Caco-2 (cell line): ENCODE measurements around the gene PMP22. TPM values are rescaled to one million over a fixed set of nuclear protein-coding genes. Genes with fewer than 3 reads are reported as not detected.
A peak's percentile ranks its signal among the peaks of the same experiment; 100 is the strongest.

Experiments used
- BruUV-seq: library from RNA; stranded (reverse); fragments of 400-500 nt; replicated peaks from 2 replicates; lab custom pipeline; 2021; lab: Mats Ljungman, UMichigan
- CTCF ChIA-PET: fragments of 300-600 bp; sonication (Branson Sonifier 250); formaldehyde crosslinking; loops from one replicate; lab custom pipeline; 2022; ENCODE audit warnings: antibody characterized with exemption; lab: Charles Lee
- POLR2A ChIA-PET: fragments of 300-600 bp; sonication (Branson Sonifier 250); formaldehyde crosslinking; loops from one replicate; lab custom pipeline; 2022; ENCODE audit warnings: antibody characterized with exemption; lab: Charles Lee
- DNase-seq, 2 experiments: peaks; one replicate each; pipeline versions ENCODE4 v3.0.0 to v3.0.0-alpha.2; 2020 to 2022
- H3K27me3 ChIP-seq: replicated peaks from 2 replicates; pipeline ENCODE4 v1.6.0; 2011; ENCODE audit warnings: low read length; ENCODE audit not compliant: control insufficient read depth, insufficient read depth
- H3K36me3 ChIP-seq: 2 replicates; pipeline ENCODE4 v1.5.1; 2011; ENCODE audit warnings: low read length; ENCODE audit not compliant: control insufficient read depth, insufficient read depth
- H3K4me1 ChIP-seq: fragments of 250-450 bp; sonication (Bioruptor Pico); 2 replicates; pipeline ENCODE4 v1.5.1; 2020; ENCODE audit warnings: mild to moderate bottlenecking
- H3K4me3 ChIP-seq: 2 replicates; pipeline ENCODE4 v1.5.1; 2011; ENCODE audit warnings: low read depth, mild to moderate bottlenecking, control low read depth, low read length
- H3K9me3 ChIP-seq: fragments of 250-450 bp; sonication (Bioruptor Pico); 2 replicates; pipeline ENCODE4 v1.5.1; 2020; ENCODE audit warnings: mild to moderate bottlenecking, moderate library complexity
- H3K27ac Mint-ChIP-seq: one replicate; pipeline ENCODE4 v1.8.0; 2022; ENCODE audit warnings: mixed read lengths; ENCODE audit not compliant: unreplicated experiment
- H3K27me3 Mint-ChIP-seq: one replicate; pipeline ENCODE4 v1.8.0; 2022; ENCODE audit warnings: mixed read lengths; ENCODE audit not compliant: insufficient read depth, unreplicated experiment
- H3K36me3 Mint-ChIP-seq: one replicate; pipeline ENCODE4 v1.8.0; 2022; ENCODE audit warnings: mild to moderate bottlenecking, mixed read lengths; ENCODE audit not compliant: insufficient read depth, unreplicated experiment
- H3K4me1 Mint-ChIP-seq: one replicate; pipeline ENCODE4 v1.8.0; 2022; ENCODE audit warnings: low read depth, mixed read lengths; ENCODE audit not compliant: unreplicated experiment
- H3K4me3 Mint-ChIP-seq: one replicate; pipeline ENCODE4 v1.8.0; 2022; ENCODE audit warnings: mild to moderate bottlenecking, moderate library complexity, mixed read lengths; ENCODE audit not compliant: unreplicated experiment
- H3K9me3 Mint-ChIP-seq: one replicate; pipeline ENCODE4 v1.8.0; 2022; ENCODE audit warnings: mixed read lengths; ENCODE audit not compliant: unreplicated experiment
- intact Hi-C: fragments of 100-400 bp; cut with micrococcal nuclease; formaldehyde crosslinking; loops from one replicate; pipeline ENCODE4 v1.10.0; 2022; ENCODE audit not compliant: unreplicated experiment
- total RNA-seq: library from RNA; stranded (reverse); gene quantifications from 2 replicates; pipeline ENCODE4 v1.2.3, GENCODE V29; 2022
- TF ChIP-seq, protein P1 (sequence below), 2 experiments: fragments of 200-600 bp in 1 of 2; IDR thresholded peaks; 1 replicate in 1 of 2; 2 replicates in 1 of 2; pipeline versions ENCODE4 v1.5.1 to v1.8.0; 2011 to 2022; ENCODE audit warnings: antibody characterized with exemption in 1 of 2, control low read depth in 1 of 2, inconsistent platforms in 1 of 2, low read depth in 1 of 2, low read length in 1 of 2, mild to moderate bottlenecking in 1 of 2, moderate library complexity in 1 of 2; ENCODE audit not compliant: insufficient read depth in 1 of 2, severe bottlenecking in 1 of 2, unreplicated experiment in 1 of 2

PMP22 gene
- total RNA-seq, 1 experiment from 2014 or later = 7.3 TPM

DNA sequence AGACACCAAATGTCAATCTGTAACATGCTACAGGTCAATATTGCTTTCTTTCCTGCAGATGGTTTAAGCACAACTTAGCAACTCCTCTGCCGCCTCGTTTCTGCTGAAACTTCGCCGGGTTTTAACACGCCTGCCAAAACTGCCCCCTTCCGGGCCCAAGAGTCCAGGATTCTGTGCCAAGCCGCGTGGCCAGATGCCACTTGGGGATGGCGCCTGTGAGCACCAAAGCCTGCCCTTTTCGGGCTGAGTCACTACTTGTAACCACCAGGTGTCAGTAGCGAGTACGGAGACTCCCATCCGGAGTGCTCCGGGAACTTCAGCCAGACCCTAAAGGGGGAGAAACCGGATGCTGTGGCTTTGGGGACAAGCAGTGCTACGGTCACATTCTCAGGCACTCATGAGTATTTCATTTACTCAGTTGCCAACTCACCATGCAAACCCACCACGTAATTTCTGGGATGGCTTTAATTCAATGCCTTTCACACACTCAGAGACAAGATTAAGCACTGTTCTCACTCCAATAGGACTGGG, 7.8 kb downstream of the PMP22 start:
- peaks cover 5% of the 10 kb centered on the region for H3K36me3 Mint-ChIP-seq
- H3K4me3 ChIP-seq = no peak overlapping the region
- peak; percentile 45 to 47 for DNase-seq
- H3K27me3 ChIP-seq = no peaks in the 10 kb centered on the region
- no peaks in the 10 kb centered on the region for H3K9me3 ChIP-seq
- H3K4me1 ChIP-seq = no peaks in the 10 kb centered on the region
- no peak overlapping the region for H3K4me3 Mint-ChIP-seq
- no peaks in the 10 kb centered on the region for H3K9me3 Mint-ChIP-seq
- no peaks in the 10 kb centered on the region for H3K27me3 Mint-ChIP-seq
- intact Hi-C loops = no loop called here
- ChIA-PET POLR2A (no interaction called here), CTCF (no interaction called here)
- H3K4me1 Mint-ChIP-seq = no peaks in the 10 kb centered on the region
- no TSS peak for BruUV-seq
- TF ChIP-seq, protein P1, sequence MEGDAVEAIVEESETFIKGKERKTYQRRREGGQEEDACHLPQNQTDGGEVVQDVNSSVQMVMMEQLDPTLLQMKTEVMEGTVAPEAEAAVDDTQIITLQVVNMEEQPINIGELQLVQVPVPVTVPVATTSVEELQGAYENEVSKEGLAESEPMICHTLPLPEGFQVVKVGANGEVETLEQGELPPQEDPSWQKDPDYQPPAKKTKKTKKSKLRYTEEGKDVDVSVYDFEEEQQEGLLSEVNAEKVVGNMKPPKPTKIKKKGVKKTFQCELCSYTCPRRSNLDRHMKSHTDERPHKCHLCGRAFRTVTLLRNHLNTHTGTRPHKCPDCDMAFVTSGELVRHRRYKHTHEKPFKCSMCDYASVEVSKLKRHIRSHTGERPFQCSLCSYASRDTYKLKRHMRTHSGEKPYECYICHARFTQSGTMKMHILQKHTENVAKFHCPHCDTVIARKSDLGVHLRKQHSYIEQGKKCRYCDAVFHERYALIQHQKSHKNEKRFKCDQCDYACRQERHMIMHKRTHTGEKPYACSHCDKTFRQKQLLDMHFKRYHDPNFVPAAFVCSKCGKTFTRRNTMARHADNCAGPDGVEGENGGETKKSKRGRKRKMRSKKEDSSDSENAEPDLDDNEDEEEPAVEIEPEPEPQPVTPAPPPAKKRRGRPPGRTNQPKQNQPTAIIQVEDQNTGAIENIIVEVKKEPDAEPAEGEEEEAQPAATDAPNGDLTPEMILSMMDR (IDR thresholded peaks at IDR 0.05; ENCODE audit: insufficient read depth in 1 of 2, low read depth in 1 of 2, low read length in 1 of 2, severe bottlenecking in 1 of 2, unreplicated experiment in 1 of 2) = peak; percentile 58
- H3K36me3 ChIP-seq = no peaks in the 10 kb centered on the region
- no peak overlapping the region for H3K27ac Mint-ChIP-seq

DNA sequence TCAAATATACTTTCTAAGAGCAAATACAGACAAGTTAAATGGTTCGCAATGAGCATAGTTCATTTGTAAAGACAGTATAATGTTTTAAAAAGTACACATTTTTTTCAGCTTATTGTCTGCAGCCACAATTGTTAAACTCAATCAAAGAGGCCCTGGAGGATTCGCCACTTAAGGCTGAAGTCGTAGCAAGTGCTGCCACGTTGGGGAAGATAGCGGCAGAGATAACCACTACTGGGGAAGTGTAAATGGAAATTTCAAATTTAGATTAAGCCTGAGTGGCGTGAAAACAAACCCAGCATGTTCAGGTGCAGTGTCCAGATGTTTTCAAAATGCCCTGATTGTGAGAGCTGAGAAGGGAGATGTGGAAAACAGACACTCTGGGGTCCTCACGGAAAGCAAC, 8.4 kb downstream of the PMP22 start:
- no peaks in the 10 kb centered on the region for H3K4me1 Mint-ChIP-seq
- Histone ChIP-seq H3K36me3 (no peaks in the 10 kb centered on the region), H3K4me1 (no peaks in the 10 kb centered on the region), H3K9me3 (no peaks in the 10 kb centered on the region), H3K27me3 (no peaks in the 10 kb centered on the region), H3K4me3 (no peak overlapping the region)
- TF ChIP-seq, protein P1 (IDR thresholded peaks at IDR 0.05; ENCODE audit: insufficient read depth in 1 of 2, low read depth in 1 of 2, low read length in 1 of 2, severe bottlenecking in 1 of 2, unreplicated experiment in 1 of 2) = no peak
- ChIA-PET CTCF (no interaction called here), POLR2A (no interaction called here)
- H3K9me3 Mint-ChIP-seq = no peaks in the 10 kb centered on the region
- H3K4me3 Mint-ChIP-seq = no peak overlapping the region
- BruUV-seq = no TSS peak
- peaks cover 5% of the 10 kb centered on the region for H3K36me3 Mint-ChIP-seq
- DNase-seq = no peak
- intact Hi-C loops = no loop called here
- no peaks in the 10 kb centered on the region for H3K27me3 Mint-ChIP-seq
- H3K27ac Mint-ChIP-seq = no peak overlapping the region

DNA sequence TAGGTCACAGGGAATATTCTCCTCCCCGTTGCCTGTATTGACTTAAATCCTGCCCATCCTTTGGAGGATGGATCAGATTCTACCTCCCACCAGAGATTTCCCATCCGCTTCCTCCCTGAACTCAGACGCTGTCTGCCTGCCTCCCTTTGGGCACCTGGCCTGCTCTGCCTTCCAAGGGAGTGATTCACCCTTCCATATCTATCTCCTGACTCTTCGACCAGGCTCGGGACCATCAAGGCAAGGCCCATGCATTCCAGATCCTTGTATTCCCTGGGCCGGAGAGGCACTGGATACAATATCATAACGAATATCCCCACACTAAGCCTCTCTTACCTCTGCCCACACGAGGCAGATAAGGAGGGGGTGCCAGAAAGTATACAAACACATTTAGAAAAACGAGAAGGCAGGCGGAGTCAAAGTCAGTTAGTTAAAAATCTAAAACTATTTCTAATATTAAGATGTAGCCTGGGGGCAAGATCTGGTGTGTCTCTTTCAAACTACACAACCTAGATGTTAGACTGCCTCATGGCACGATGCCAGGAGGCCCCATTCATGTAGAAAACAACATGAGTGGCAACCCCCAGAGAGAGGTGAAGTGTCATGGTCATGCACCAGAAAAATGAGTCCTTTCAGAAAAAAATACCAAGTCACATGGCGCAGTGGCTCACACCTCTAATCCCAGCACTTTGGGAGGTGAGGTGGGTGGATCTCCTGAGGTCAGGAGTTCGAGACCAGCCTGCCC, 9.2 kb downstream of the PMP22 start:
- ChIA-PET POLR2A (no interaction called here), CTCF (no interaction called here)
- intact Hi-C loops = no loop called here
- no TSS peak for BruUV-seq
- Histone ChIP-seq H3K4me1 (no peaks in the 10 kb centered on the region), H3K4me3 (no peak overlapping the region), H3K27me3 (no peaks in the 10 kb centered on the region), H3K36me3 (no peaks in the 10 kb centered on the region), H3K9me3 (no peaks in the 10 kb centered on the region)
- H3K4me3 Mint-ChIP-seq = no peak overlapping the region
- no peaks in the 10 kb centered on the region for H3K27me3 Mint-ChIP-seq
- H3K36me3 Mint-ChIP-seq = peaks cover 5% of the 10 kb centered on the region
- no peaks in the 10 kb centered on the region for H3K4me1 Mint-ChIP-seq
- no peaks in the 10 kb centered on the region for H3K9me3 Mint-ChIP-seq
- no peak for DNase-seq
- TF ChIP-seq, protein P1 (IDR thresholded peaks at IDR 0.05; ENCODE audit: insufficient read depth in 1 of 2, low read depth in 1 of 2, low read length in 1 of 2, severe bottlenecking in 1 of 2, unreplicated experiment in 1 of 2) = no peak
- no peak overlapping the region for H3K27ac Mint-ChIP-seq
